WTC11 (cell line): ENCODE measurements around the gene CEP135. TPM values are rescaled to one million over a fixed set of nuclear protein-coding genes. Genes with fewer than 3 reads are reported as not detected.

Experiments used
- ATAC-seq: fragments of 200-7000 bp; cut with Tn5 transposase; 2 replicates; pipeline ENCODE4 v1.10.0; 2021; ENCODE audit warnings: mild to moderate bottlenecking, moderate library complexity
- CTCF ChIA-PET: fragments of 300-600 bp; sonication (Branson Sonifier 250); formaldehyde crosslinking; loops from one replicate; lab custom pipeline; 2021; ENCODE audit warnings: antibody characterized with exemption; lab: Charles Lee
- POLR2A ChIA-PET: fragments of 350-600 bp; sonication (Branson Sonifier 250); formaldehyde crosslinking; loops from one replicate; lab custom pipeline; 2021; ENCODE audit warnings: antibody characterized with exemption; lab: Charles Lee
- DNase-seq: peaks from one replicate; pipeline ENCODE4 v3.0.0; 2021; ENCODE audit warnings: low spot score
- H3K27ac Mint-ChIP-seq: 2 replicates; pipeline ENCODE4 v1.8.0; 2021; ENCODE audit warnings: mixed read lengths
- H3K27me3 Mint-ChIP-seq: 2 replicates; pipeline ENCODE4 v1.8.0; 2021; ENCODE audit warnings: low read depth, mild to moderate bottlenecking, moderate library complexity, mixed read lengths
- H3K36me3 Mint-ChIP-seq: 2 replicates; pipeline ENCODE4 v1.8.0; 2021; ENCODE audit warnings: mixed read lengths
- H3K4me1 Mint-ChIP-seq: 2 replicates; pipeline ENCODE4 v1.8.0; 2022; ENCODE audit warnings: mixed read lengths
- H3K4me3 Mint-ChIP-seq: 2 replicates; pipeline ENCODE4 v1.8.0; 2021; ENCODE audit warnings: mild to moderate bottlenecking, moderate library complexity, mixed read lengths
- H3K9me3 Mint-ChIP-seq: 2 replicates; pipeline ENCODE4 v1.8.0; 2021; ENCODE audit warnings: mixed read lengths
- ATF1 ChIP-seq: sonication (generic); formaldehyde crosslinking; IDR thresholded peaks from 2 replicates; pipeline ENCODE4 v1.8.1; 2023; ENCODE audit warnings: mild to moderate bottlenecking, moderate library complexity, missing genetic modification reagents
- CREM ChIP-seq: sonication (generic); formaldehyde crosslinking; IDR thresholded peaks from 2 replicates; pipeline ENCODE4 v1.8.1; 2022; ENCODE audit warnings: mild to moderate bottlenecking, missing genetic modification reagents, moderate library complexity
- ELF4 ChIP-seq: sonication (generic); formaldehyde crosslinking; IDR thresholded peaks from 2 replicates; pipeline ENCODE4 v1.8.1; 2022; ENCODE audit warnings: low read depth, mild to moderate bottlenecking, moderate library complexity, missing genetic modification reagents
- FOXK1 ChIP-seq: sonication (generic); formaldehyde crosslinking; IDR thresholded peaks from 2 replicates; pipeline ENCODE4 v1.8.0; 2022; ENCODE audit warnings: mild to moderate bottlenecking, moderate library complexity, missing genetic modification reagents
- FOXP1 ChIP-seq: sonication (generic); formaldehyde crosslinking; IDR thresholded peaks from 2 replicates; pipeline ENCODE4 v1.8.0; 2022; ENCODE audit warnings: missing genetic modification reagents, mild to moderate bottlenecking, moderate library complexity, borderline replicate concordance
- GRHL2 ChIP-seq: fragments of 250-450 bp; sonication (Bioruptor Pico); IDR thresholded peaks from 2 replicates; pipeline ENCODE4 v1.8.0; 2022; ENCODE audit warnings: mild to moderate bottlenecking, moderate library complexity; ENCODE audit not compliant: insufficient replicate concordance, severe bottlenecking
- JAZF1 ChIP-seq: fragments of 250-450 bp; sonication (Bioruptor Pico); IDR thresholded peaks from 2 replicates; pipeline ENCODE4 v1.9.0; 2021; ENCODE audit warnings: moderate library complexity, mild to moderate bottlenecking, inconsistent platforms
- MXD4 ChIP-seq: fragments of 250-450 bp; sonication (Bioruptor Pico); IDR thresholded peaks from 2 replicates; pipeline ENCODE4 v1.8.0; 2021; ENCODE audit warnings: mild to moderate bottlenecking, moderate library complexity, borderline replicate concordance
- NFATC4 ChIP-seq: fragments of 250-450 bp; sonication (Bioruptor Pico); IDR thresholded peaks from 2 replicates; pipeline ENCODE4 v1.9.0; 2021; ENCODE audit warnings: mild to moderate bottlenecking
- NR2C2 ChIP-seq: sonication (generic); formaldehyde crosslinking; IDR thresholded peaks from 2 replicates; pipeline ENCODE4 v1.8.0; 2022; ENCODE audit warnings: mild to moderate bottlenecking, missing genetic modification reagents
- ZNF121 ChIP-seq: sonication (generic); formaldehyde crosslinking; IDR thresholded peaks from 2 replicates; pipeline ENCODE4 v1.8.0; 2023; ENCODE audit warnings: missing genetic modification reagents
- ZNF232 ChIP-seq: sonication (generic); formaldehyde crosslinking; IDR thresholded peaks from 2 replicates; pipeline ENCODE4 v1.8.0; 2022; ENCODE audit warnings: mild to moderate bottlenecking, missing genetic modification reagents
- ZNF263 ChIP-seq: sonication (generic); formaldehyde crosslinking; IDR thresholded peaks from 2 replicates; pipeline ENCODE4 v1.8.1; 2022; ENCODE audit warnings: low read depth, mild to moderate bottlenecking, moderate library complexity, missing genetic modification reagents
- ZNF416 ChIP-seq: fragments of 250-450 bp; sonication (Bioruptor Pico); IDR thresholded peaks from 2 replicates; pipeline ENCODE4 v1.9.0; 2021; ENCODE audit warnings: mild to moderate bottlenecking, inconsistent platforms
- total RNA-seq: library from RNA; stranded (reverse); gene quantifications from 3 replicates; pipeline ENCODE4 v1.2.3, GENCODE V29; 2021
- TF ChIP-seq, protein P1 (sequence below): fragments of 250-450 bp; sonication (Bioruptor Pico); conservative IDR thresholded peaks from 2 replicates; pipeline ENCODE4 v1.9.0; 2021; ENCODE audit warnings: mild to moderate bottlenecking
- TF ChIP-seq, protein P2 (sequence below): sonication (generic); formaldehyde crosslinking; IDR thresholded peaks from 2 replicates; pipeline ENCODE4 v1.8.1; 2022; ENCODE audit warnings: low read depth, missing genetic modification reagents, borderline replicate concordance
- TF ChIP-seq, protein P3 (sequence below): sonication (generic); formaldehyde crosslinking; IDR thresholded peaks from 2 replicates; pipeline ENCODE4 v1.8.1; 2023; ENCODE audit warnings: mild to moderate bottlenecking, missing genetic modification reagents
- TF ChIP-seq, protein P4 (sequence below): sonication (generic); formaldehyde crosslinking; IDR thresholded peaks from 2 replicates; pipeline ENCODE4 v1.8.0; 2022; ENCODE audit warnings: mild to moderate bottlenecking, missing genetic modification reagents
- TF ChIP-seq, protein P5 (sequence below): sonication (generic); formaldehyde crosslinking; IDR thresholded peaks from 2 replicates; pipeline ENCODE4 v1.8.0; 2023; ENCODE audit warnings: mild to moderate bottlenecking, missing genetic modification reagents
- TF ChIP-seq, protein P6 (sequence below): sonication (generic); formaldehyde crosslinking; IDR thresholded peaks from 2 replicates; pipeline ENCODE4 v1.8.0; 2022; ENCODE audit warnings: mild to moderate bottlenecking, missing genetic modification reagents
- TF ChIP-seq, protein P7 (sequence below): sonication (generic); formaldehyde crosslinking; IDR thresholded peaks from 2 replicates; pipeline ENCODE4 v1.8.1; 2022; ENCODE audit warnings: low read depth, mild to moderate bottlenecking, moderate library complexity, missing genetic modification reagents, borderline replicate concordance
- TF ChIP-seq, protein P8 (sequence below): sonication (generic); formaldehyde crosslinking; IDR thresholded peaks from 2 replicates; pipeline ENCODE4 v1.8.0; 2022; ENCODE audit warnings: mild to moderate bottlenecking, missing genetic modification reagents

The CEP135 gene
- total RNA-seq, 1 experiment from 2014 or later, result 13.6 TPM

DNA sequence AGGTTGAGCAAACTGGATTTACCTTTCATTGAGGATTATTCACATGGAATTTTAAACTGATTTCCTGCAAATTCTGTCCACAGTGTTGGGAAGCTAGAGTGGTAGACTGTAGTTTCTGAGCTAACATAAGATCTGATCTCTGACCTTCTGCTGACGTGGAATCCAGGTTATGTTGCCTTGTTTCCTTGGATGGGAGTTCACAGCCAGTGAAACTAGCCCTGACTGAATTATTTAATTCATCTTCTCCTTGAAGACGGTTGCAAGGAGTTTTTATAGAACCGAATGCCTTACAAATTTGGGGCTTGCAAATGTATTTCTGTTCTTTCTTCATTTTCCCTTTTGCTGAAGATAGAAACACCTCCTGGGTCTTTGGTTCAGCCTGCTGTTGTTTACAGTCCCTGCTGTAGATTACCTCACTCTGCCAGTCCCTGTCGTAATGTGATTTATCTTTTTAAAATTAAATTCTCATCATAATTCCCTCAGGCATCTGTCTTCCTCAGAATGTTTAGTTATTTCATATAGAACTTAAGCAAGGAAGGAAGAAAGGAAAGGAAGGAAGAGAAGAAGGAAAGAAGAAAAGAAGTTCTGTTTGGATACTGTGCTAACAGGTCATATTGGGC is 113.9 kb downstream of the CEP135 start (continued):
- TF ChIP-seq, protein P1, sequence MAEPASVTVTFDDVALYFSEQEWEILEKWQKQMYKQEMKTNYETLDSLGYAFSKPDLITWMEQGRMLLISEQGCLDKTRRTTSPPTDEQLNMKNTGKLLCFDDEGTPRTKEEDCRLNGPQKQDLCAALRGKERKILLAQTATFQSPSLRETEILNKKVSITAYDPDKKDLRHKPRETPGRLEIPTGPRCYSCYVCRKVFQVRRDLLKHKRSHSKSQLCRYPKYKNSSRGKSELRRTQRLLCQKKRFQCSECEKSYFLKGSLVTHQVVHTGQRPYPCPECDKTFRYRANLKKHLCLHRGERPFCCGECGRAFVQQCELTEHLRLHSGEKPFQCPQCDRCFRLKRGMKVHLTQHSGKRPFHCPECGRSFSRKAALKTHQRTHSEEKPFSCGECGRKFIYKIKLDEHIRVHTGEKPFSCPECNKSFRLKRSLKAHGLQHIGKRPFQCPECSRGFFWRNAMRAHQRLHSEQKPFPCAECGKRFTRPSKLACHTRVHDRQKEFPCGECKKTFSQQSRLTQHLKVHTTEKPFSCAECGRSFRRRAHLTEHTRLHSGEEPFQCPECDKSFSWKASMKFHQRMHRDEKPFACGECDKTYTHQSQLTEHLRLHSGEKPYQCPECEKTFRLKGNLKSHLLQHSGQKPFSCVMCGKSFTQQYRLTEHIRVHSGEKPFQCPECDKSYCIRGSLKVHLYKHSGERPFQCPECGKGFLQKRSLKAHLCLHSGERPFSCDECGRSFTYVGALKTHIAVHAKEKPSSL (CRISPR knock-in tag), result no peak
- TF ChIP-seq FOXP1, result no peak
- TF ChIP-seq, protein P2, sequence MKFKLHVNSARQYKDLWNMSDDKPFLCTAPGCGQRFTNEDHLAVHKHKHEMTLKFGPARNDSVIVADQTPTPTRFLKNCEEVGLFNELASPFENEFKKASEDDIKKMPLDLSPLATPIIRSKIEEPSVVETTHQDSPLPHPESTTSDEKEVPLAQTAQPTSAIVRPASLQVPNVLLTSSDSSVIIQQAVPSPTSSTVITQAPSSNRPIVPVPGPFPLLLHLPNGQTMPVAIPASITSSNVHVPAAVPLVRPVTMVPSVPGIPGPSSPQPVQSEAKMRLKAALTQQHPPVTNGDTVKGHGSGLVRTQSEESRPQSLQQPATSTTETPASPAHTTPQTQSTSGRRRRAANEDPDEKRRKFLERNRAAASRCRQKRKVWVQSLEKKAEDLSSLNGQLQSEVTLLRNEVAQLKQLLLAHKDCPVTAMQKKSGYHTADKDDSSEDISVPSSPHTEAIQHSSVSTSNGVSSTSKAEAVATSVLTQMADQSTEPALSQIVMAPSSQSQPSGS, result no peak
- TF ChIP-seq GRHL2 (CRISPR knock-in tag), result no peak
- TF ChIP-seq, protein P3, sequence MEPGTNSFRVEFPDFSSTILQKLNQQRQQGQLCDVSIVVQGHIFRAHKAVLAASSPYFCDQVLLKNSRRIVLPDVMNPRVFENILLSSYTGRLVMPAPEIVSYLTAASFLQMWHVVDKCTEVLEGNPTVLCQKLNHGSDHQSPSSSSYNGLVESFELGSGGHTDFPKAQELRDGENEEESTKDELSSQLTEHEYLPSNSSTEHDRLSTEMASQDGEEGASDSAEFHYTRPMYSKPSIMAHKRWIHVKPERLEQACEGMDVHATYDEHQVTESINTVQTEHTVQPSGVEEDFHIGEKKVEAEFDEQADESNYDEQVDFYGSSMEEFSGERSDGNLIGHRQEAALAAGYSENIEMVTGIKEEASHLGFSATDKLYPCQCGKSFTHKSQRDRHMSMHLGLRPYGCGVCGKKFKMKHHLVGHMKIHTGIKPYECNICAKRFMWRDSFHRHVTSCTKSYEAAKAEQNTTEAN (CRISPR knock-in tag), result no peak
- TF ChIP-seq MXD4 (CRISPR knock-in tag), result no peak
- TF ChIP-seq ELF4 (CRISPR knock-in tag), result no peak
- no peak for TF ChIP-seq FOXK1 (CRISPR knock-in tag)

DNA sequence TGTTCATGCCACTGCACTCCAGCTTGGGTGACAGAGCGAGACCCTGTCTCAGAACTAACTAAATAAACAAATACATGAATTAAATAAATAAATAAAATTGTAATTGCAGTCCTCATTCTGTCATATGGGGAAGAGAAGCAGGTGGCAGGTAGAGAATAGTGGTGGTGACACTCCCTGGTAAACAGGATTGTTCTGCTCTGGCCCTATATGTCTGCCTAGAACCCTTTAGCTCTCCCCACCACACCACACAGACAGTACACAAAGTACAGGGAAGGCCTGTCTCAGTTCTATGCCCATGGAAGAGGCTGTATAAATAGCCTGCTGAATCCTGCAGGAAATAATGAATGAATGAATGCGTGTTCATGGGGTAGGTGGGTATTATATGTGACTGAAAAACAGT is 117.7 kb downstream of the CEP135 start:
- Mint-ChIP-seq H3K9me3 (peaks cover 10% of the 10 kb centered on the region), H3K27me3 (no peaks in the 10 kb centered on the region), H3K4me3 (no peak overlapping the region), H3K4me1 (no peaks in the 10 kb centered on the region; the same call in 1 of the 2 replicates), H3K36me3 (peaks cover 12% of the 10 kb centered on the region), H3K27ac (no peak overlapping the region)
- no peak for DNase-seq
- POLR2A ChIA-PET, result no interaction called here
- no peak for ATAC-seq
- CTCF ChIA-PET, result interaction anchor here (0.5 kb wide), 1 partner anchor 19 kb away, joined by 3 read pairs; no protein-coding TSS in a partner anchor
- TF ChIP-seq ZNF416 (CRISPR knock-in tag) (no peak), ZNF121 (no peak), ATF1 (CRISPR knock-in tag) (no peak), JAZF1 (no peak), NR2C2 (no peak), CREM (CRISPR knock-in tag) (no peak), NFATC4 (no peak), ZNF232 (CRISPR knock-in tag) (no peak), ZNF263 (CRISPR knock-in tag) (no peak)
- TF ChIP-seq, protein P4, sequence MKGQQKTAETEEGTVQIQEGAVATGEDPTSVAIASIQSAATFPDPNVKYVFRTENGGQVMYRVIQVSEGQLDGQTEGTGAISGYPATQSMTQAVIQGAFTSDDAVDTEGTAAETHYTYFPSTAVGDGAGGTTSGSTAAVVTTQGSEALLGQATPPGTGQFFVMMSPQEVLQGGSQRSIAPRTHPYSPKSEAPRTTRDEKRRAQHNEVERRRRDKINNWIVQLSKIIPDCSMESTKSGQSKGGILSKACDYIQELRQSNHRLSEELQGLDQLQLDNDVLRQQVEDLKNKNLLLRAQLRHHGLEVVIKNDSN (CRISPR knock-in tag), result no peak
- TF ChIP-seq, protein P5, sequence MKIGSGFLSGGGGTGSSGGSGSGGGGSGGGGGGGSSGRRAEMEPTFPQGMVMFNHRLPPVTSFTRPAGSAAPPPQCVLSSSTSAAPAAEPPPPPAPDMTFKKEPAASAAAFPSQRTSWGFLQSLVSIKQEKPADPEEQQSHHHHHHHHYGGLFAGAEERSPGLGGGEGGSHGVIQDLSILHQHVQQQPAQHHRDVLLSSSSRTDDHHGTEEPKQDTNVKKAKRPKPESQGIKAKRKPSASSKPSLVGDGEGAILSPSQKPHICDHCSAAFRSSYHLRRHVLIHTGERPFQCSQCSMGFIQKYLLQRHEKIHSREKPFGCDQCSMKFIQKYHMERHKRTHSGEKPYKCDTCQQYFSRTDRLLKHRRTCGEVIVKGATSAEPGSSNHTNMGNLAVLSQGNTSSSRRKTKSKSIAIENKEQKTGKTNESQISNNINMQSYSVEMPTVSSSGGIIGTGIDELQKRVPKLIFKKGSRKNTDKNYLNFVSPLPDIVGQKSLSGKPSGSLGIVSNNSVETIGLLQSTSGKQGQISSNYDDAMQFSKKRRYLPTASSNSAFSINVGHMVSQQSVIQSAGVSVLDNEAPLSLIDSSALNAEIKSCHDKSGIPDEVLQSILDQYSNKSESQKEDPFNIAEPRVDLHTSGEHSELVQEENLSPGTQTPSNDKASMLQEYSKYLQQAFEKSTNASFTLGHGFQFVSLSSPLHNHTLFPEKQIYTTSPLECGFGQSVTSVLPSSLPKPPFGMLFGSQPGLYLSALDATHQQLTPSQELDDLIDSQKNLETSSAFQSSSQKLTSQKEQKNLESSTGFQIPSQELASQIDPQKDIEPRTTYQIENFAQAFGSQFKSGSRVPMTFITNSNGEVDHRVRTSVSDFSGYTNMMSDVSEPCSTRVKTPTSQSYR (CRISPR knock-in tag), result no peak
- TF ChIP-seq, protein P6, sequence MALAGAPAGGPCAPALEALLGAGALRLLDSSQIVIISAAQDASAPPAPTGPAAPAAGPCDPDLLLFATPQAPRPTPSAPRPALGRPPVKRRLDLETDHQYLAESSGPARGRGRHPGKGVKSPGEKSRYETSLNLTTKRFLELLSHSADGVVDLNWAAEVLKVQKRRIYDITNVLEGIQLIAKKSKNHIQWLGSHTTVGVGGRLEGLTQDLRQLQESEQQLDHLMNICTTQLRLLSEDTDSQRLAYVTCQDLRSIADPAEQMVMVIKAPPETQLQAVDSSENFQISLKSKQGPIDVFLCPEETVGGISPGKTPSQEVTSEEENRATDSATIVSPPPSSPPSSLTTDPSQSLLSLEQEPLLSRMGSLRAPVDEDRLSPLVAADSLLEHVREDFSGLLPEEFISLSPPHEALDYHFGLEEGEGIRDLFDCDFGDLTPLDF (CRISPR knock-in tag), result no peak
- TF ChIP-seq, protein P7, sequence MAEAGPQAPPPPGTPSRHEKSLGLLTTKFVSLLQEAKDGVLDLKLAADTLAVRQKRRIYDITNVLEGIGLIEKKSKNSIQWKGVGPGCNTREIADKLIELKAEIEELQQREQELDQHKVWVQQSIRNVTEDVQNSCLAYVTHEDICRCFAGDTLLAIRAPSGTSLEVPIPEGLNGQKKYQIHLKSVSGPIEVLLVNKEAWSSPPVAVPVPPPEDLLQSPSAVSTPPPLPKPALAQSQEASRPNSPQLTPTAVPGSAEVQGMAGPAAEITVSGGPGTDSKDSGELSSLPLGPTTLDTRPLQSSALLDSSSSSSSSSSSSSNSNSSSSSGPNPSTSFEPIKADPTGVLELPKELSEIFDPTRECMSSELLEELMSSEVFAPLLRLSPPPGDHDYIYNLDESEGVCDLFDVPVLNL, result no peak
- TF ChIP-seq, protein P8, sequence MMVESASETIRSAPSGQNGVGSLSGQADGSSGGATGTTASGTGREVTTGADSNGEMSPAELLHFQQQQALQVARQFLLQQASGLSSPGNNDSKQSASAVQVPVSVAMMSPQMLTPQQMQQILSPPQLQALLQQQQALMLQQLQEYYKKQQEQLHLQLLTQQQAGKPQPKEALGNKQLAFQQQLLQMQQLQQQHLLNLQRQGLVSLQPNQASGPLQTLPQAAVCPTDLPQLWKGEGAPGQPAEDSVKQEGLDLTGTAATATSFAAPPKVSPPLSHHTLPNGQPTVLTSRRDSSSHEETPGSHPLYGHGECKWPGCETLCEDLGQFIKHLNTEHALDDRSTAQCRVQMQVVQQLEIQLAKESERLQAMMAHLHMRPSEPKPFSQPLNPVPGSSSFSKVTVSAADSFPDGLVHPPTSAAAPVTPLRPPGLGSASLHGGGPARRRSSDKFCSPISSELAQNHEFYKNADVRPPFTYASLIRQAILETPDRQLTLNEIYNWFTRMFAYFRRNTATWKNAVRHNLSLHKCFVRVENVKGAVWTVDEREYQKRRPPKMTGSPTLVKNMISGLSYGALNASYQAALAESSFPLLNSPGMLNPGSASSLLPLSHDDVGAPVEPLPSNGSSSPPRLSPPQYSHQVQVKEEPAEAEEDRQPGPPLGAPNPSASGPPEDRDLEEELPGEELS (CRISPR knock-in tag), result no peak
